Esophagus muscularis mucosa (tissue), 3 donors: ENCODE data around the gene TMEM123.

Experiments used
- CTCF ChIP-seq, 3 experiments: fragments of 200-600 bp in 2 of 3; fragments of 450-650 bp in 1 of 3; sonication (generic) in 2 of 3; IDR thresholded peaks; one replicate each; pipeline ENCODE4 v1.5.1; 2017 to 2019; ENCODE audit warnings: antibody characterized with exemption in 3 of 3, mild to moderate bottlenecking in 2 of 3, moderate library complexity in 1 of 3
- POLR2A ChIP-seq: fragments of 450-650 bp; IDR thresholded peaks from one replicate; pipeline ENCODE4 v1.6.1; 2017; ENCODE audit warnings: antibody characterized with exemption, moderate library complexity, mild to moderate bottlenecking, low read depth
- POLR2AphosphoS5 ChIP-seq, 2 donors: sonication (generic); formaldehyde crosslinking; IDR thresholded peaks; one replicate each; pipeline ENCODE4 v1.6.1; 2017; ENCODE audit warnings: antibody characterized with exemption in 2 of 2

- TF ChIP-seq POLR2A (no peak), CTCF (IDR thresholded peaks at IDR 0.05) (no peak), POLR2AphosphoS5 (IDR thresholded peaks at IDR 0.05) (peak; percentile 74 to 85)
Measured at GRCh38 chr11:102452461-102453301, at the start of gene TMEM123.
